ENCODE data around the gene WFDC2.
A peak's percentile ranks its signal among the peaks of the same experiment; 100 is the strongest.
"Not testable (repeated sequence)": the region's sequence is repeated elsewhere in the genome, so short reads cannot be mapped to it uniquely, and the experiment has no call there.

The WFDC2 gene

DNA sequence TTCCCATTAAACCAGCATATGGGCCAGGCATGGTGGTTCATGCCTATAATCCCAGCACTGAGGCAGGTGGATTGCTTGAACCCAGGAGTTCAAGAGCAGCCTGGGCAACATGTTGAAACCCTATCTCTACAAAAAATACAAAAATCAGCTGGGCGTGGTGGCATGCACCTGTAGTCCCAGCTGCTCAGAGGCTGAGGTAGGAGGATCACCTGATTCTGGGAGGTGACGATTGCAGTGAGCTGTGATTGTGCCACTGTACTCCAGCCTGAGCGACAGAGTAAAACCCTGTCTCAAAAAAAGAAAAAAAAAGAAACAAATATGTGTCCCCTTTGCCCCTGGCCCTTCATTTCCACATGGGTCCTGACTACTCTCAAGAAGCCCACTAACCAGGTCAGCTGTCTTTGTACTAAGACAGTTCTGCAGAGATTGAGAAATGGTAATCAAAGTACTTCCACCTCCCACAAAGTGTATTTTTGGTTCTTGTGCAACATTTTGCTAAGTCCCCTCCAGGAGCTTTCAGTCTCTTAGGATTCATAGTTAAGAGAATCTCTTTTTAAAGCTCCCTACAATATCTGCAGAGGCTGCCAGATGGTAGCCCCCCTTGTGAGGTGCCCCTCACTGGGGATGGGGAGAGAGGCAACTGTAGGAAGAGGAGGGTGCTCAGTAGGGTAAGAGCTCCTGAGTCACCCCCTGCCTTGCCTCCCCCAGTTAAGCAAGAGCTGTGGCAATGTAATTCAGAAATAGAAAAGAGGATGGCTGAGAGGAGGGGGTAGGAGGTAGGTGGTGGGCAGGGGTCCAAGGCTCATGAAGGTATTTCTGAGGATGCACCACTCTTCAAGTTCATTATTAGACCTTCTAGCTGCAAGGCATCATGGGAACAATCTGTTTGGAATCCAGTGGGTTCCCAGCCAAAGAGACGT, 16.5 kb upstream of the WFDC2 start:
- DNase-seq = no peak

DNA sequence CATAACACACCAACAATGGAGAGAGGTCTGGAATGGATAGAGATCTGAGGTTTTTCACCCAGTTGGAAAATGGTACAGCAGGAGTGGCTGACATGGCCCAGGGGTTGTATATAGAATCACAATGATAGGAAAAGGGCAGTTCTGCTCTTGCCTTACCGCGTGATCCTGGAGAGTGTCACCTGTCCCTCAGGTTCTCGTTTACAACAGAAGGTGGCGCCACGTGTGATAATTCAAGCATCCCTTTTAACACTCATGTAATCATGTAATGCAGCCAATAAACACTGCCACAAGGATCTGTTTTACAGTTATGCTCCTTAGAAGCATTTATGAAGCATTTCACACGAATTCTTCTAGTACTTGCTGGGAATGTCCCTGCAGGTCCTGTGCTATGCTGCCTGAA, 12.9 kb upstream of the WFDC2 start:
- DNase-seq = peak; percentile 55

GRCh38 chr20:45459606-45460005, 9.9 kb upstream of the WFDC2 start:
- DNase-seq = no peak

DNA sequence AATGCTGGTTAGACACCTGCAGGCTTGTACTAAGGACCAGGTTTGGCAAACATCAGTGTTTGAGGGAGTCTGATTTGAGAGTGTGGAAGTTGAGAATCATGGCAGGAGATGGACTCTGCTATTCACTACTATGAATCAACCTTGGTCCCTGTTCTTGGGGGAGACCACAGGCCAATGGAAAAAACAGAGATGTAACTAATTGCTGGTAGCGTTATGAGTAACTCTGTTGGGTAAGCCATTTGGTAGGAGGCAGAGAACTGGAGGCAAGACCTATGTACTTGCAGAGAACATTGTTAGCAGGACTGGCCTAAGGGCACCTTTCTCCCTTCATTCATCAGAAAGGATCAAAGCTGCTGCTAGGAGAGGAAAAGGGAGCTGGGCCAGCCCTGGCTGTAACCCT, 8.3 kb upstream of the WFDC2 start:
- no peak for DNase-seq

GRCh38 chr20:45462711-45463509, 6.6 kb upstream of the WFDC2 start:
- DNase-seq = no peak

DNA sequence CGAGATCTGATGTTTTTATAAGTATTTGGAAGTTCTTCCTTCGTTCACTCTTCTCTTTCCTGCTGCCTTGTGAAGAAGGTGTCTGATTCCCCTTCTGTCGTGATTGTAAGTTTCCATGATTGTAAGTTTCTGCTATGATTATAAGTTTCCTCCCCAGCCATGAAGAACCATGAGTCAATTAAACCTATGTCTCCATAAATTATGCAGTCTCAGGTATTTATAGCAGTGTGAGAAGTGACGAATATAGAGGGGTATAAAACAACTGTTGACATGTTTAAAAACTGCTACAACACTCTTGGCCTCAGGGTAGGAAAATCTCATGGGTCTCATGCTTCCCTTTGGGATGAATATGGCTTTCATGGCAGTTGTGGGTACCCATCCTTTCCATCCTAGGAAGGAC, 5.8 kb upstream of the WFDC2 start:
- DNase-seq = no peak

GRCh38 chr20:45465491-45466266, 3.9 kb upstream of the WFDC2 start:
- DNase-seq = no peak

DNA sequence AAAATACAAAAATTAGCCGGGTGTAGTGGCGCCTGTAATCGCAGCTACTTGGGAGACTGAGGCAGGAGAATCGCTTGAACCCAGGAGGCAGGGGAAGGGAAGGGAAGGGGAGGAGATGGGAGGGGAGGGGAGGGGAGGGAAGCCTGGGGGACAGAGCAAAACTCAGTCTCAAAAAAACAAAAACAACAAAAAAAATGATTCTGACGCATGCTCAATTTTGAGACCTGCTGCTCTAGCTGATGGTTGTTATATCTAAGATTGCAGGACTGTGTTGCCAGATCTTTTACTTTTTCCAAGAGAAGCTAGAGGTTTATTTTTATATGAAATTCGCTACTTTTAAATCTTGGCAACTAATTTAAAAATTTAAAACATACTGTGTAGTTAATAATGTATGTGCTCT, 2.4 kb upstream of the WFDC2 start:
- DNase-seq = no peak

DNA sequence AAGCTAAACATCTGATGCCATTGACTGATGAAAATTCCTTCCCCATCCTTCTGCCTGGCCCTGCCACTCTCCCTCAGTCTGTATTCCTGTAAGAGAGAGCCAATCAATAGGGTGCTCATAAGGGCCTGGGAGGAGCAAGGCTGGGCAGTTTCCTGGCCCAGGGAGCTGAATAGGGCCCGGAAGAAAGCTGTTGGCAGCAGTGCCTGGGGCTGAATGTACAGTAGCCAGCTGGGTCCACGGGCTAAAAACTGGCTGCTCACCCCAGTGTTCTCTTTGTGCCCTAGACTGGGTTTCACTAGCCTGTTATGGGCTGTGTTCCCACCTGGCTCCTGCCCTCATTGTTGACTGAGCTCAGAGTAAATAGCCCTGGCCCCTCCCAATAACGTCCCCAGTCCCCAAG, 1.7 kb upstream of the WFDC2 start:
- DNase-seq = no peak

- peak; percentile 72 for DNase-seq
These were observed 844 bp downstream of the WFDC2 start for GRCh38 chr20:45470262-45470931.

- peak; percentile 62 for DNase-seq
These were observed 1.4 kb downstream of the WFDC2 start for GRCh38 chr20:45470937-45471336.

DNA sequence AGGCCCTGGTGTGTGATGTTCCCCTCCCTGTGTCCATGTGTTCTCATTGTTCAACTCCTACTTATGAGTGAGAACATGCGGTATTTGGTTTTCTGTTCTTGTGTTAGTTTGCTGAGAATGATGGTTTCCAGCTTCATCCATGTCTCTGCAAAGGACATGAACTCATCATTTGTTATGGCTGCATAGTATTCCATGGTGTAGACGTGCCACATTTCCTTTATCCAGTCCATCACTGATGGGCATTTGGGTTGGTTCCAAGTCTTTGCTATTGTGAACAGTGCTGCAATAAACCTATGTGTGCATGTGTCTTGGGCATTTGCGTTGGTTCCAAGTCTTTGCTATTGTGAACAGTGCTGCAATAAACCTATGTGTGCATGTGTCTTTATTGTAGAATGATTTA, 2.7 kb downstream of the WFDC2 start:
- not testable (repeated sequence) for DNase-seq

- DNase-seq = not testable (repeated sequence)
These were observed 8.1 kb downstream of the WFDC2 start for GRCh38 chr20:45477530-45478148.

GRCh38 chr20:45479822-45480221, 10.3 kb downstream of the WFDC2 start:
- no peak for DNase-seq

DNA sequence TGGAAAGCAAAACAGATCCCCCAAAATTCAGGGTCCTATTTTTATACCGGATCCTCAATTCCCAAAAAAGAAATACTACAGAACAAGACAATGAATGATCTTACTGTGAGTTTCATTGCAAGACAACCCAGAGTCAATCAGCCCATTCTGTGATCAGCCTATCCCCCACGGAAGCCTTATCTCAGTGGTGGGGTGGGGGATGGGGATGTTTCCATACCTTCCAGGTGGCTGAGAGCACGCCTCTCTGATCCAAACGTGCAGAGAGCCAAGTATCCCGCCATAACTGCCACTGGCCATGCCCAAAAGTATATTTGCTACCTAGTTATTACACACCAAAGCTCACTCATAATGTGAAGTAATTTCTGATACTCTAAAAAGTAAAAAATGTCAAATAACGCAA, 15.1 kb downstream of the WFDC2 start:
- no peak for DNase-seq

DNA sequence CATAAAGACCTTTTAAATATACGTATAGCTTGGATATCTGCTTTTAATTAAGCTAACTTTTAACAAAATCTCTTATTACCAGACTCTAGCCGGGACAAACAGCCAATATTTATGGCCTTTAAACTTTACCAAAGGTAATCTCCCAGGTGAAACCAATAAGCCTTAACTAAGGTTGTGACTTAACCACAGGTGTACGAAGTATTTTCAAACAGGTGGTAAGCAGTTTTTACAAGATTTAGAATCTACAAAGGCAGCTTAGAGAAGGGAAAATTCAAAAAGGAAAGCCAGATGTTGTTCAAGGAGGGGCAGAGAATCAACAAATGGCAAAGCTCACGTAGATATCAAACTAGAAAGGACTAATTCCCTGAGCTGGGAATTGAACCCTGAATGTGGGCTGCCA, 15.8 kb downstream of the WFDC2 start:
- DNase-seq = no peak

GRCh38 chr20:45487231-45487635, 17.7 kb downstream of the WFDC2 start:
- DNase-seq = peak; percentile 13

DNA sequence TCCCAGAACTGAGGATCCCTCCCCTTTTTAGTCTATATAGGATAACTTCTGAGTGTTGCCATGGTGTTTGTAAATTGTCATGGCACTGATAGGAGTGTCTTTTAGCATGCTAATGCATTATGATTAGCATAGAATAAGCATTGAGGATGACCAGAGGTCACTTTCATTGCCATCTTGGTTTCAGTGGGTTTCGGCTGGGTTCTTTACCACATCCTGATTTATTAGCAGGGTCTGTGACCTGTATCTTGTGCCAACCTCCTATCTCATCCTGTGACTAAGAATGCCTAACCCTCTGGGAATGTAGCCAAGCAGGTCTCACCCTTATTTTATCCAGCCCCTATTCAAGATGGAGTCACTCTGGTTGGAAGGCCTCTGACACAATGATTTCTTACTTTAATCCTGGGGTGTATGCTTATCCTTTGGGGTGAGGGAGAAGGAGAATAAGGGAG, 19.6 kb downstream of the WFDC2 start:
- DNase-seq = no peak

GRCh38 chr20:45495501-45495941, 26.0 kb downstream of the WFDC2 start:
- no peak for DNase-seq

DNA sequence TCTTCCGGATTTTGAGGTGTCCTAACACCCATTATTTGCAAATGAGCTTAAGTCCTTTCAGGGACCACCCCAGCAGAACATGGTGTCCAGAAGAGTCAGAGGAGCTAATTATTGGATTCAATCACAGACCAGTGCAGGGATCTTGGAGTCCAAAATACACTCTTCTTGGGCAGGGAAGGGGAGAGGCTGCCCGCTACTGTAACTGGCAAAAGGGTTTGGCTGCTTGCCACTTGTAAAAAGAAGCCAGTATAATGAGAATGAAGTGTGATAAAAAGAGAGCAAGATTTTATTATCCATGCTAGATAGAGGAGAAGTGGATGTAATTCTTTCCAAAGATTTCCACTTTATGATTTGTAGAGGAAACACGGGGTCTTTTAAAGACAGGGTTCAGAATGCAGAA, 26.6 kb downstream of the WFDC2 start:
- no peak for DNase-seq

- DNase-seq = no peak
These were observed 28.5 kb downstream of the WFDC2 start for GRCh38 chr20:45497971-45498494.

DNA sequence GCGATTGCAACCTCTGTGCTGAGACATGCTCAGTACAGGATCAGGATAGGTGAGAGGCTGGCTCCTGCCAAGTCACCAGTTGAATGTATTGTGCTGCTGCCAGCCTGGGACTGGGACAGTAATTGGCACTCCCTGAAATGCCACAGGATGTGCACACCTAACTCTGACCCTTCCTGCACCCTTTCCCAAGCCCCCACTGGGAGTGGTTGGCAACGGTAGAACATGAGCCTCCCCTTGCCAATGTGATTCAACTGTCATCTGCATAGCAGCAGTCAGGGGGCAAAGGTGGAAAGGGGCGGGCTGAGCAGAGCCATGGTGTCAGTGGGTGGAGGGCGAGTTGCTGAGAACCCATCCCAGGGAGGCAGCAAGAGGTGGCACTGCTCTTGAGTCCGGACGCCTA, 30.5 kb downstream of the WFDC2 start:
- DNase-seq = no peak
